UCSD-AML1 (cell line): Measurements from ENCODE around the gene PIK3R6.
"Not testable (repeated sequence)": the region's sequence is repeated elsewhere in the genome, so short reads cannot be mapped to it uniquely, and the experiment has no call there.

Source experiments
- DNase-seq: peaks from one replicate; lab custom pipeline; 2025; ENCODE audit not compliant: unreplicated experiment; lab: John Stamatoyannopoulos, UW

The PIK3R6 gene

DNA sequence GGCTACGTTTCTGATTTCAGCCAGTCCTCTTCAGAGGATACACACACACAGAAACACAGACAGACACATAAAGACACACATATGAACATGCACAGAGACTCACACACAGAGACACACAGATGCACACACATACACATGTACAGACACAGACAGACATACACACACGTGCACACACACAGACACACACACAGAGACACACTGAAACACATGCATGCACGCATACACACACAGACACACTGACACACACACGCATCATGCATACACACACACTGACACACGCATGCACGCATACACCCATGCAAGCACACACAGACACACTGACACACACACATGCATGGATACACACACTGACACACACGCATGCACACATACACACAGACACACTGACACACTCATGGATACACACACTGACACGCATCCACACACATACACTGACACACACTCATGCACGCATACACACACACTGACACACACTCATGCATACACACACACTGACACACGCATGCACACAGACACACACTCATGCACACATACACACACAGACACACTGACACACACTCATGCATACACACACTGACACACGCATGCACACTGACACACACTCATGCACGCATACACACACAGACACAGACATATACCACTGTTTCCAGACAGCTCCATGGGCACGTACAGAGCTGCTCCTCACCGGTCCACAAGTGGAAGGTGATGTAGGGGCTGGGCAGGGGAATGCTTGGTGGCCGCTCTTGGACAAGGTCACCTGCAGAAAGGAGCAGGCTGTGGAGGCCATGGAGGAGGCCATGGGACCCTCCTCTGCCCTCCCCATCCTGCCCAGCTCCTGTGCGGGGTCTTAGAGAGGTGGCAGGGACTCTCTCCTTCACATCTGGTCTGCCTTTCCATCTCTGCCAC is 38.2 kb downstream of the PIK3R6 start:
- DNase-seq, result no peak

DNA sequence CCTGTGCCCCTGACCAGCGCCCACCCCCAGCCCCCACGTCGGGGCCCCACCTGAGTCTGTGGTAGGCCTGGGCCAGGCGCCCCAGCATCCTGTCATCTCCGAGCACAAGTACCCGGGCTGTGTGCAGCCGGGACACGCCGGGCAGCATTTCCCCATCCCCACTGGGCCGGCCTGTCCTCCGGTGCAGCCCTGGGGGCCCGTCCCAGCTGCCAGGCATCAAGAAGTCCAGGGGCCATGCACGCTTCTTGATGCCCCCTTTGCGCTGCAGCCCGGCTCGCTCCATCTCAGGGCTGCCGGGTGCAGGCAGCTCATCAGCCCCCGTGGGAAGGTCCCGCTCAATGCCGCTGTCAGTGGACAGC is 39.0 kb downstream of the PIK3R6 start:
- DNase-seq, result no peak

- DNase-seq, result no peak
Observed at GRCh38 chr17:8826808-8827435, 40.6 kb downstream of the PIK3R6 start.

- no peak for DNase-seq
Observed at GRCh38 chr17:8825802-8826201, 41.7 kb downstream of the PIK3R6 start.

DNA sequence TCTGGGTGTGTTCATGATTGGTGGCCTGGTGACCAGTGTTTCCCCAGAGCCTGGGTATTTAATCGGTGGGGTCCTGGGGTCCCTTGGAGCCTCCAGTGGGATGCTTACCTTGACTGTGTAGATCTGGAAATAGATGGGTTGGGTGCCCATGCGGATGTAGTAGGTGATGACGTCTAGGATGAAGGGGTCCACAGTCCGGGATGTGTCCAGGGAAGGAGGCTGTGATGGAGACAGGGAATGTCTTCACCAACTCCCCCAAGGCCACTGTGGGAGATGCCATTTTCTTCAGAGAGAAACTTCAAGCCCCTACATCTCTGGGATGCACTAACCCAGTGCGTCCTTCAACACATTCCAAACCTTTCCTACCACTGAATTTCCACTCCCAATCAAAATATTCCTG is 44.2 kb downstream of the PIK3R6 start:
- no peak for DNase-seq

DNA sequence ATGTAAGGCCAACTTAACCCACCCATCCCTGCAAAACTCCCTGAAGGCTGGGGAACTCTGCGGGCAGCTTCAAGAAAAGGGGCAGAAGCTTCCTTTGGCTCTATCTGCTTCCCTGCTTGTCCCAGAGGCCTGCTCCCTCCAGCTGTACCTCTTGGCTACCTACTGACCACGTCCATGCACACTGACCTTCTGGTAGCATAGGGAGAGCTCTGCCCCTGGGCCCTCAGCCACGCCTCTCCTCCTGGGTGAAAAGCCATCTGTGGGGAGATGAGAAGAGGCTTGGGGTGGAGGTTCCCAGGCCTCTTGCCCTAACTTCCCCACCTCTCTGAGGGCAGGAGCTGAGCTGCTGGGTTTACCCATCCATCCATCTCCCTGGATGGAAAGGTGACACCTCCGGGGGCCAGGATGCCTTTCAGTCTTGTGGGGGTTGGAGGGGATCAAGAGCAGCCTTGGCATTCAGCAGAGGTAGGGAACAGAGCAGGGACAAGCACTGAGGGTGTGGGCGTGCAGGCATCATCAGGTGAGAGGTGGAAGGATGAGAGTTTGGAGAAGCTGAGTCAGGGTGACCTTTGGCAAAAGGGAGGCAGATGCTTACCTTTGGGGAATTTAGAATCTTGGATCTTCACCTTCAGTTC is 45.0 kb downstream of the PIK3R6 start:
- DNase-seq, result no peak

- no peak for DNase-seq
Observed at GRCh38 chr17:8821446-8822105, 45.9 kb downstream of the PIK3R6 start.

GRCh38 chr17:8820311-8821010 is 47.0 kb downstream of the PIK3R6 start:
- no peak for DNase-seq

GRCh38 chr17:8818654-8819330 is 48.7 kb downstream of the PIK3R6 start:
- no peak for DNase-seq

DNA sequence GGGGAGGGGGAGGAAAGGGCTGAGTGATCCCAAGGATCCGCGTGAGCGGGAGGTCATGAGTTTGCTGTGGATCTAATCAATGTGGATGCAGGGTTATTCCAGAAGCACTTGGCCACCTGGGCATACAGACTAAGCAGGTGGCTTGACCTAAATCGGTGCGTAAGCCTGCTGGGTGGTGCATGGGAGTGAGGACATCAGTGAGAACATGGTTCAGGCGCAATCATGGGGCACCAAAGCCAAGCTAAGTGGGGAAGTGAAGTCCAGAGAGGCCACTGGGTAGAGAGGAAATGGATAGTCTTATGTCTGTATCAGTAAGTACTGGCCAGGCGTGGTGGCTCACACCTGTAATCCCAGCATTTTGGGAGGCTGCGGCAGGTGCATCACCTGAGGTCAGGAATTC is 49.4 kb downstream of the PIK3R6 start:
- DNase-seq, result no peak

- DNase-seq, result no peak
Observed at GRCh38 chr17:8806926-8807550, 60.4 kb downstream of the PIK3R6 start.

GRCh38 chr17:8806253-8806925 is 61.1 kb downstream of the PIK3R6 start:
- DNase-seq, result no peak

DNA sequence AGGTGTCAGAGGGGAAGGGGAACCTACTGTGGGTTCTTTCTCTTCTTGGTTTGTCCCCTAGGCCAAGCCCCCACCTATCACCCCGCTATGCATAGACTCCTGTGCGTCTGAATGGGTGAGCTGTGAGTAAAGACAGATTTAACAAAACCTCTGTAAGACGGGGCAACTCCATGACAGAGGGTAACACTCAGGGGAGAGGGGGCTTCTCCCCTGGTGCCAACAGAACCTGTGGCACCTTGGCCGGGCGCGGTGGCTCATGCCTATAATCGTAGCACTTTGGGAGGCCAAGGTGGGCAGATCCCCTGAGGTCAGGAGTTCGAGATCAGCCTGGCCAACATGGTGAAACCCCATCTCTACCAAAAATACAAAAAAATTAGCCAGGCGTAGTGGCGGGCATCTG is 62.1 kb downstream of the PIK3R6 start:
- not testable (repeated sequence) for DNase-seq

GRCh38 chr17:8803531-8804420 is 63.7 kb downstream of the PIK3R6 start:
- no peak for DNase-seq

GRCh38 chr17:8801135-8801840 is 66.2 kb downstream of the PIK3R6 start:
- DNase-seq, result no peak

DNA sequence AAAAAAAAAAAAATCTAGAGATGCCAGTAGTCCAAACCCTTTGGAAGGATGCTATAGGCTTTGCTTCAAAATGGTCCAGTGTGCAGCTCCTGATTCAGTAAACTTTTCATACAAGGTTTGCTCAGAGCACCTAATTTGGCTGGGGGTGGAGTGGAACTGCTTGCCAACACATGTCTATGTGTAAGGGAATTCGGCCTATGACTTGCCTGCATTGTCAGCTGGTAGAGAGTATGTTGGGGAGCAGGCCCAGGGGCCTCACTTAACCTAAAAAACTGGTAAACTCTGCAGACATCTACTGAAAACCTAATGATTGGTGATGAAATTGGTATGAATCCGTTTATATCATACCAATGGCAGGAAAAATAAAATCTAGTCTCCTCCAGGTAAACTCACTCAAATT is 66.8 kb downstream of the PIK3R6 start:
- DNase-seq, result no peak

GRCh38 chr17:8799570-8800212 is 67.8 kb downstream of the PIK3R6 start:
- DNase-seq, result no peak
